ENCODE measurements around the gene PTPRM.

Gene PTPRM

DNA sequence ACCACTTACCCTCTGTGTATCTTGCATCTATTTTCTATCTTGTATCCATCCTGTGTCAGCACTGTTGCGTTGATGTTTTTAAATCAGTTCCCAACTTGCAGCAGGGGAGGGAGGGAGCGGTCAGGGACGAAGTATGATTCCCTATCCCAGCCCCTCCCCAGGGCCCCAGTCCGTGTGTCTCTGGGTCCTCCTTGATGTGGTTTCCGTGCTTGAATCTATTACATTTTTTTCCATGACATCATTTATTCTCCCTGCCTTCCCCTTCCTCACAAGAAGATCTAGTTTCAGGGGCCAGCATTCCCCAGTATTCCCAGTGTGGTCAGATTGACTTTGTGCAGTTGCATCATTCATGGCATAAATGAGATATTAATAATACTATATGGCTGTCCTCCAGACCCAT, 479.3 kb downstream of the PTPRM start:
- no peaks in the 10 kb centered on the region for H3K27me3 ChIP-seq
- no peak overlapping the region for H3K27ac ChIP-seq
- H3K4me3 ChIP-seq, result no peak overlapping the region
- H3K4me1 ChIP-seq, result peaks cover 0 to 9% (median 4%) of the 10 kb centered on the region in 4 donors
- H3K36me3 ChIP-seq, result no peaks in the 10 kb centered on the region
- intact Hi-C loops (cut with DNase I; ENCODE audit: low total_unique reads), result no loop called here
- H3K9me3 ChIP-seq, result no peaks in the 10 kb centered on the region
- no peak for DNase-seq
- TF ChIP-seq, protein P1, sequence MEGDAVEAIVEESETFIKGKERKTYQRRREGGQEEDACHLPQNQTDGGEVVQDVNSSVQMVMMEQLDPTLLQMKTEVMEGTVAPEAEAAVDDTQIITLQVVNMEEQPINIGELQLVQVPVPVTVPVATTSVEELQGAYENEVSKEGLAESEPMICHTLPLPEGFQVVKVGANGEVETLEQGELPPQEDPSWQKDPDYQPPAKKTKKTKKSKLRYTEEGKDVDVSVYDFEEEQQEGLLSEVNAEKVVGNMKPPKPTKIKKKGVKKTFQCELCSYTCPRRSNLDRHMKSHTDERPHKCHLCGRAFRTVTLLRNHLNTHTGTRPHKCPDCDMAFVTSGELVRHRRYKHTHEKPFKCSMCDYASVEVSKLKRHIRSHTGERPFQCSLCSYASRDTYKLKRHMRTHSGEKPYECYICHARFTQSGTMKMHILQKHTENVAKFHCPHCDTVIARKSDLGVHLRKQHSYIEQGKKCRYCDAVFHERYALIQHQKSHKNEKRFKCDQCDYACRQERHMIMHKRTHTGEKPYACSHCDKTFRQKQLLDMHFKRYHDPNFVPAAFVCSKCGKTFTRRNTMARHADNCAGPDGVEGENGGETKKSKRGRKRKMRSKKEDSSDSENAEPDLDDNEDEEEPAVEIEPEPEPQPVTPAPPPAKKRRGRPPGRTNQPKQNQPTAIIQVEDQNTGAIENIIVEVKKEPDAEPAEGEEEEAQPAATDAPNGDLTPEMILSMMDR (IDR thresholded peaks at IDR 0.05), result no peak

DNA sequence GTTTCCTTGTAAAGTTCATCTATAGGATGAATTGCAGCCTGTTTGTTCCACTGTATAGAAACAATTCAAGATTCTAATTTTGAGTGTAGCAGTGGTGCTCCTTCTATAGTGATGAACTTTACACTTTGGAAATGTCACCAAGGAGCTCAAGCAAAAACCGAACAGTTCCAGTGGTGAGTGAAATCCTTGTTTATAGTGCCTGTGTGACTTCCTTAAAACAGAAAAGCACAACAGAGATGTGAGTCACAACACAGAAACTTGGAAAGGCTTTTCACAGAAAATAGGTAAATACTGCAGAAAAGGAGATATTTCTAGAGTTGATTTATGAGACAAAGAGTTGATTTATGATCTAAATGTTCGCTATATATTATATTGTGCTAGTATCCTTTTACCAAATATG, 482.0 kb downstream of the PTPRM start:
- H3K4me3 ChIP-seq, result no peak overlapping the region
- H3K36me3 ChIP-seq, result no peaks in the 10 kb centered on the region
- H3K27ac ChIP-seq, result no peak overlapping the region
- H3K9me3 ChIP-seq, result no peaks in the 10 kb centered on the region
- H3K4me1 ChIP-seq, result peaks cover 0 to 28% (median 7%) of the 10 kb centered on the region in 4 donors
- intact Hi-C loops (cut with DNase I; ENCODE audit: low total_unique reads), result no loop called here
- TF ChIP-seq, protein P1 (IDR thresholded peaks at IDR 0.05), result no peak
- no peaks in the 10 kb centered on the region for H3K27me3 ChIP-seq
- no peak for DNase-seq

DNA sequence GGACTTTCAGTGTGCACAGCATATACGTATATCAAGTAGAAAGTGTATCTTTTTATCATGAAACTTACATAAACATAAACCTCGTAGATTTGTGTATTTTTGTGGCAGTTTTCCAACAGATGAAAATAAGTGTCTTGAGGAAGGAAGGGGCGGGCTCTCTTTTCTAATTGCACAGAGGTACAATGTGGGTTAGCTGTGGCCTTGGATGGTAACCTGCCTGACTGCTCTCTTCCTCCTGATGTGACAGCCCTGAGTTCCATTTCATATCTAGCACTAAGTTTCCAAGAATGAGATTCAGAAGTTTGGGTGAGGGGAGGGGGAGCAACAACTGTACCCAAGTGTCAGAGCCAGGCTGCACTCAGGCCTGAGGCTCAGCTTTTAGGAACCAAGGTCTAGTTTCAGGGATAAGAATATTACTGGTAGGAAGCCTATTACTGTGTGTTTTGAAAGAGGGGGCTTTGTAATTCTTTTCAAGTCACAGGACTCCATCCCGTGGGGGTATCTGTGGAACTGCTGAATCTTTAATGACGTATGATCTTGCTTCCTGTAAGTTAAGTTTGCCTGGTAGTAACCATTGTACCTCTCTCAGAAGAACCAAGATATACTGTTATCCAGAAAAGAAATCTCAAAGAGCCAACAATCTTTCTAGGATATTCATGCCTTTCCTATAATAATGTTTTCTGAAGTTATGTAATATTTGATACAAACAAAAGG, 483.7 kb downstream of the PTPRM start:
- no peaks in the 10 kb centered on the region for H3K9me3 ChIP-seq
- intact Hi-C loops (cut with DNase I; ENCODE audit: low total_unique reads), result no loop called here

DNA sequence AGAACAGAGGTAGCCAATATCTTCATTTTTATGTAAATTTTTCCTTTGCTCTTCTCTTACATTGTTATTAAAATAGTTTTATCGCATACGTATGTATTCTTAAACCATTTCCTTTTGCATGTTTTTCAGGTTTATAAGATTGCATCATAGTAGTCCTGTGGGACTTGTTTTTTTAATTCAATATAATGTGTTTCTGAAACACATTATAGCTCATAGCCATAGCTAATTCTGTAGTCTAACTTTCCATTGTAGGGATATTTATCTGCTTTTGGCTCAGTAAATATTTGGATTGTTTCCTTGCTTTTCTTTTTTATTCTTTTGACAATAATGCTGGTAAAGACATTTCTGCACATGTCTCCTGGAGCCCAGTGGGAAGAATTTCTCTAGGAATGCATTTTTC, 484.3 kb downstream of the PTPRM start:
- no peak for DNase-seq

More for the DNA sequence above, 483.7 kb downstream of the PTPRM start:
- TF ChIP-seq, protein P1 (IDR thresholded peaks at IDR 0.05), result no peak
- no peak overlapping the region for H3K4me3 ChIP-seq
- H3K27me3 ChIP-seq, result no peaks in the 10 kb centered on the region
- H3K4me1 ChIP-seq, result peaks cover 0 to 28% (median 7%) of the 10 kb centered on the region in 4 donors
- no peak for DNase-seq
- no peaks in the 10 kb centered on the region for H3K36me3 ChIP-seq
- H3K27ac ChIP-seq, result no peak overlapping the region

DNA sequence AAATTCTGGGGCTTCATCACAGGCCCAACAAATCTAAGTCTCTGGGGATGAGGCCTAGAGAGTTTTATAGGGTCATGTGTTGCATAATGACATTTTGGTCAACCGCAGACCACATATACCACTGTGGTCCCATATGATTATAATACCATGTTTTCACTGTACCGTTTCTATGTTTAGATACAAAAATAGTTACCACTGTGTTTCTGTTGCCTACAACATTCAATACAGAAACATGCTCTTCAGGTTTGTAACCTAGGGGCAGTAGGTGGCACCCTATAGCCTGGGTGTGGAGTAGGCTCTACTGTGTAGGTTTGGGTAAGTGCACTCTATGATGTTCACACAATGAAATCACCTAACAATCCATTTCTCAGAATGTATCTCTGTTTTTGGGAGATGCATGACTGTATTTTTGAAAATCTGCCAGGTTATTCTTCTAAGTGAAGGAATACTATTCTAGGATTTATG, 485.2 kb downstream of the PTPRM start:
- no peak for DNase-seq
- TF ChIP-seq, protein P1 (IDR thresholded peaks at IDR 0.05), result no peak
- no peak overlapping the region for H3K27ac ChIP-seq

More for the DNA sequence above, 484.3 kb downstream of the PTPRM start:
- Histone ChIP-seq H3K27me3 (no peaks in the 10 kb centered on the region), H3K36me3 (no peaks in the 10 kb centered on the region), H3K9me3 (no peaks in the 10 kb centered on the region), H3K4me1 (peaks cover 0 to 28% (median 7%) of the 10 kb centered on the region in 4 donors), H3K27ac (no peak overlapping the region), H3K4me3 (no peak overlapping the region)
- TF ChIP-seq, protein P1 (IDR thresholded peaks at IDR 0.05), result no peak
- intact Hi-C loops (cut with DNase I; ENCODE audit: low total_unique reads), result no loop called here

More for the DNA sequence above, 485.2 kb downstream of the PTPRM start:
- Histone ChIP-seq H3K27me3 (no peaks in the 10 kb centered on the region), H3K4me3 (no peak overlapping the region), H3K36me3 (no peaks in the 10 kb centered on the region), H3K9me3 (no peaks in the 10 kb centered on the region), H3K4me1 (peaks cover 0 to 28% (median 7%) of the 10 kb centered on the region in 4 donors)
- intact Hi-C loops (cut with DNase I; ENCODE audit: low total_unique reads), result no loop called here

Measured in tibial artery (tissue), 4 donors.